NCI-H526 treated with DMSO at 0.1 percent for 48 hours (cell line): ENCODE measurements around the gene ZSCAN25.
"Not testable (repeated sequence)": the region's sequence is repeated elsewhere in the genome, so short reads cannot be mapped to it uniquely, and the experiment has no call there.

Experiments used
- DNase-seq: peaks from one replicate; lab custom pipeline; 2025; lab: John Stamatoyannopoulos, UW

ZSCAN25 gene

DNA sequence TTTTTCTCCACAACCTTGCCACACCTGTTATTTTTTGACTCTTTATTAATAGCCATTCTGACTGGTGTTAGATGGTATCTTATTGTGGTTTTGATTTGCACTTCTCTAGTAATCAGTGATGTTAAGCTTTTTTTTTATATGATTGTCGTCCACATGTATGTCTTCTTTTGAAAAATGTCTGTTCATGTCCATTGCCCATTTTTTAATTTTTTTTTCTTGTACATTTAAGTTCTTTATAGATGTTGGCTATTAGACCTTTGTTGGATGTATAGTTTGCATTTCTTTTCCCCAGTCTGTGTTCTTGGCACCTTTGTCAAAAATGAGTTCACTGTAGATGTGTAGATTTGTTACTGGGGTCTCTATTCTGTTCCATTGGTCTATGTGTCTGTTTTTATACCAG lies 28.8 kb downstream of the ZSCAN25 start:
- no peak for DNase-seq

DNA sequence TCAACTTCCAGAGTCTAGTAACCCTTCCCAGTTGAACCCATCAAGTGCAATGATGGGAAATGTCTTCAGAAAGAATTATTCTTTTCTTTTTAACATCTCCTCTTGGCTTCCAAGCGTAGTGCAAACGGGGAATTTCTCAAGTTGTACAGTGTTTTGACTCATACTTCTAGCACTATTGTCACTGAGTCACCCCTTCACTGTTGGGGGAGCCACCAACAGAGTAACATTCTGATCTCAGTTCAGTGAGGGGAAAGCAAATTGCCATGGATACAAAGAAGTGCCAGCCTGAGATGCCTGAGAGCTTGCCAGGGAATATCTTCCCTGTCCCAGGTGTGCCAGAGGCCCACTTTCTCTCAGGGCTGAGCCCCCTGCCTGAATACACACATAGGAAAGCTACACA lies 32.1 kb downstream of the ZSCAN25 start:
- no peak for DNase-seq

DNA sequence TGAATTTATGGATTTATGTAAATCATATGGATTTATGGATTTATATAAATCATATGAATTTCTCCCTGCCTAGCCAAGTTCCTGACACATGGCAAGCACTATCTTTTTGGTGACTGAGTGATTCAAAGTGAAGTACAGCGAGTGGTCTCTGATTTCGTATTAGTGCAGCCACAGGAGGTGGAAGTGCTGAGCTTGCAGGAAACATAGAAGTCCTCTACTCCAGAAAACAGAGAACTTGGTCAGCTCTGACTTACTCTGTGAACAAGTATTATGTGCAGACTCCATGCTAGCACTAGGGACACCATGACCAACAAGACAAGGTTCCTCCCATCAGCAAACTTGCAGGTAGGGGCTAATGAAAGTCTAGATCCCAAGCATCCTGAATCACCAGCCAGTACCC lies 34.5 kb downstream of the ZSCAN25 start:
- no peak for DNase-seq

DNA sequence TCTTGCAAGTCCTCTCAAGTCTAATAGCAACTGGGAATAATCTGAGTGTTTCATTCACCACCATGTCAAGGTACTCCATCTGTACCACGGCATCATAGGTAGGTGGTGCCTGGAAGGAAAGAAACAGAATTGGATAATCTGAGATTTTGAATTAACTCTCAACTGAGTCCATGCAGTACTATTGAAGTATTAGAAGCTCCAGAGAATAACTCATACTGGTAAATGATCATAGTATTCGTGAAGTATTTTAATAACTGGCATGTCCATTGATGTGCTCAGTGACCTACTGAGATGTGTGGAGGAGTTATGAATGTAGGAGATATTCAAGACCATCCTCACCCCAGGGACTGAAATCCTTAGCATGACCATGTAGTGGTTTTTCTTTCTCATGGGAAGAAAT lies 35.9 kb downstream of the ZSCAN25 start:
- DNase-seq: no peak

DNA sequence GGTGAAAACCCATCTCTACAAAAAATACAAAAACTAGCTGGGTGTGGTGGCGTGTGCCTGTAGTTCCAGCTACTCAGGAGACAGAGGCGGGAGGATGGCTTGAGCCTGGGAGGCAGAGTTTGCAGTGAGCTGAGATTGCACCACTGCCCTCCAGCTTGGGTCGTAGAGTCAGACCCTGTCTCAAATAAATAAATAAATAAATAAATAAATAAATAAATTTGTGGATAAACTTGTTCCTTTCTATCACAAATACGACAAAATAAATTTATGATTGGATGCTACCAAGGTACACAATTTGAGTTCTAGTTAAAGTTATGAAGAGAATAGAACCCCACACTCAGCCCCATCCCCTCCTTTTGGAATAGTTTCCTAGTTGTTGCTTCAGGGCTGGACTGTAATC lies 36.5 kb downstream of the ZSCAN25 start:
- DNase-seq: not testable (repeated sequence)

DNA sequence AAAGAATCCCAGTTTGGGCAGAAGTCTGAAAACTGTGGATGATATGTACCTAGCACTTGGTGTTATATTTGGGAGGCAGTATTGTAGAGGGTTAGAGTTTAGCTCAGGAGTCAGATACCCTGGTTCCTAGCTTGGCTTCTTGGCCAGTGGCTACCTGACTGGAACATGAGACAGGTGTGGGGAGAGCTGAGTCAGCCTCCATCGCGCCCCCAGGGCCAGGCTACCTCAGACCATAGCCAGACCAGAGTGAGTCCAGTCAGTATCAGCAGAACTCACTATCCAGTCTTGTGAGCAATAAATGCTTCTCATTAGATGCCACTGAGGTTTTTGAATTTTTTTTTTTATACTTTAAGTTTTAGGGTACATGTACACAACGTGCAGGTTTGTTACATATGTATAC lies 37.0 kb downstream of the ZSCAN25 start:
- DNase-seq: no peak

DNA sequence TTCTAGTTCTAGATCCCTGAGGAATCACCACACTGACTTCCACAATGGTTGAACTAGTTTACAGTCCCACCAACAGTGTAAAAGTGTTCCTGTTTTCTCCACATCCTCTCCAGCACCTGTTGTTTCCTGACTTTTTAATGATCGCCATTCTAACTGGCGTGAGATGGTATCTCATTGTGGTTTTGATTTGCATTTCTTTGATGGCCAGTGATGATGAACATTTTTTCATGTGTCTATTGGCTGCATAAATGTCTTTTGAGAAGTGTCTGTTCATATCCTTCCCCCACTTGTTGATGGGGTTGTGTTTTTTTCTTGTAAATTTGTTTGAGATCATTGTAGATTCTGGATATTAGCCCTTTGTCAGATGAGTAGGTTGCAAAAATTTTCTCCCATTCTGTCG lies 37.9 kb downstream of the ZSCAN25 start:
- not testable (repeated sequence) for DNase-seq

DNA sequence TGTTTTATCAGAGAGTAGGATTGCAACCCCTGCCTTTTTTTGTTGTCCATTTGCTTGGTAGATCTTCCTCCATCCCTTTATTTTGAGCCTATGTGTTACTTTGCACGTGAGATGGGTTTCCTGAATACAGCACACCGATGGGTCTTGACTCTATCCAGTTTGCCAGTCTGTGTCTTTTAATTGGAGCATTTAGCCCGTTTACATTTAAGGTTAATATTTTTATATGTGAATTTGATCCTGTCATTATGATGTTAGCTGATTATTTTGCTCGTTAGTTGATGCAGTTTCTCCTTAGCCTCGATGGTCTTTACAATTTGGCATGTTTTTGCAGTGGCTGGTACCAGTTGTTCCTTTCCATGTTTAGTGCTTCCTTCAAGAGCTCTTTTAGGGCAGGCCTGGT lies 41.1 kb downstream of the ZSCAN25 start:
- DNase-seq: not testable (repeated sequence)

DNA sequence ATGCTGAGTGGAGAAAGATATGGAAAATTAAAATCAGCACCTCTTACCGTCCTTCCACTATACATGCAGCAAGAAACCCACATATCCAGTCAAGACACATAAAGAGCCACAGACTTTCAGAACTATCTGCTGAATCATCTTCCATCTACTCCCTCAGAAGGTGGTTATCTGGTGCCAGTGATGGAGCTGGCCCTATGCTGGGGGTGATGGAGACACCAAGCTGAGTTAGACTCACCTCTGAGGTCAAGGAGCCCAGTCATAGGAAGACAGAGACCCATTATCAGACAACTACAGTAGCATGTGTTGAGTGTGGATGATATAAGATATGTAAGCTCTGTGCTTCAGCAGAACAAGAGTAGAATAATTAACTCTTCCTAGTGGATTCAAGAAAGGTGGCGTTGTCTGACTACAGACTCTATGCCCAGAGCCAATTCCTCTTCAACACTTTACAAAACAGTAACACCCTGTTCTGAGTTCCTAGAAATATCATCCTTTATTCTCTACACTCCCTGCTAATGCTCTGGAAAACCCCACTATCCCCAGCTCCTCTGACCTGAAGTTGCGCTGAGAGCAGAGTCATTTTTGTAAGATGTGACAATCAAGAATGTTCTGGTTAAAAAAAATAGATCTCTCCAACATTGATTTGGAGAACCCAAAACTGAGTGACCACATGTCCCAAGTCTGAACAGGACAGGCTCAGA lies 48.7 kb downstream of the ZSCAN25 start:
- DNase-seq: no peak

DNA sequence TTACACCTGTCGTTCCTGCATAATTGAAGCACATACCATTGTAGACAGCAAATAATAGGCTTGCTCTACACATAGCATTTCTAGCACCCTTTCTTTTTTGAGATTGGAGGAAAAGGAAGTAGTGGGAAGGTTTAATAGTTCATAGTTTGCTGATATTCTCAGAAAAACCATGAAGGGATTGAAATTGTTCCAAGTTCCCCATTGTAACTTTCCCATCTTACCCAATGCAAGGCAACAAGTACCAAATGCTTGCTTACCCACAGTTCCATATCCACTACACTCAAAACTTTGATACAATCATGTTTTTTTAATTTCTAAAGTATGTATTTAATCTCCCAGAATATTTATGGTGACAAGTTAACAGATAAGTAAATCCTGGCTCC lies 49.3 kb downstream of the ZSCAN25 start:
- DNase-seq: no peak

DNA sequence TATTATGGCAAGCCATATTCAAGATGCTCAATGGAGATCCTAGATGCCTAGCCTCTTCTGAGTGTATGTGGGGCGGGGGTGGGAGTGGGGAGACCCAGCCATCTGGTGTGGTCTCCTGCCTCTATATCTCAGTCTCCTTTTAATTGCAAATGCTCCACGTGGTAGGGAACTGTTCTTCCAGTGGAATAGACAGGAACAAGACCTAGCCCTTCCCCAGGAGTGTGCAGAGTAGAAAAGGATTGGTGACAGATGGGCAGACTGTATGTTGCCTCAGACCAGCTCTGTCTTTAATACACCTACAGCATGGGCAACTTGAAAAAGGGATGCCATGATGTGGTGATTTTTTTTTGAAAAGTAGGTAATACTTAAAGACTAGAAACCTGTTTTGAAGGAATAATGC lies 50.4 kb downstream of the ZSCAN25 start:
- DNase-seq: no peak

DNA sequence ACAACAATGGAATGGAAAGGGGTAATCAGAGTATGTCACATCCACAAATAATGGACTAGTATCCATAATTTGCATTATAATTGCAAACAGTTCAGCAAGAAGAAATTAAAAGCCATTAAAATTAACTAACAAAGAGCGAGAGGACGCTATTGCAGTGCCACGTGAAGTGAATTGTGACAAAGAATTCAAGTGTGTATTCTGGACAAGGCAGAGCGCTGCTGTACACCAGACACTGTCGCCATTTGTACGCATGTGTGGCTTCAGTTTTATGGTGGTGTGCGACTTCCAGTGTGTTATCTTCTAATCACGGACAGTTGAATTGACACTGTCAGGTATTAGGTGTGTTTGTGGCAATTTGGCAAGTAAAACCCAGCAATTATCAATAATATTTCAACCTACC lies 51.8 kb downstream of the ZSCAN25 start:
- no peak for DNase-seq

DNA sequence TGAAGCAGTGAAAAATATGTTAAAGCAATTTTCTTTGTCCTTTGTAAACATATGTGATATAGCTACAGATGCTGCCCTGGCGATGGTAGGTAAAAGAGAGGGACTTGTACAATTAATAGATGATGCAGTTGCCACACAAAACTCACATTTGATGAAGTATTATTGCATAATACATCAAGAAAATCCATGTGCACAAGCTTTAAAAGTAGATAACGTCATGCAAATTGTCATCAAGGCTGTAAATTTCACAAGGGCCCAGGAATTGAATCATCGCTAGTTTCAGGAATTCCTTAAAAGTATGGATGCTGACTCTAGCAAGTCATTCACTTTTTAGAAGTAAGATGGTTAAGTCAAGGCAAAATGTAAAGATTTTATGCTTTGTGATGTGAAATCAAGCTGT lies 53.0 kb downstream of the ZSCAN25 start:
- DNase-seq: no peak

DNA sequence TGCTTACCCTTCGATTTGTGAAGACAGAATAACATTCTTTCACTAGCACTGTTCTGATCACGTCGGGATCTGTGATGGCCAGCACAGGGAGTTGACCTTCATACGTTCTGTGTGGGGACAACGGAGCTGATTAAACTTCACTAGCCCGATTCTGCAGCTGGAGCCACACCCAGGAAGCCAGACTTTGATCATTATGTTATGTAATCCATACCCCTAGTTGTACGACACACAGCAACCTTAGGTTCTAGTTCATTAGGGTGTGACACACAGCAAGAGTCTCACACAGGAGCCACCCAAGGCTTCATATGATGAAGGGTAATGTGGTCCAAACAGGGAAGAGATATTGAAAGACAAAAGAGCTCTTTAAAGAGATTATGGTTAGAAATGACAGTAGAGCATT lies 55.8 kb downstream of the ZSCAN25 start:
- no peak for DNase-seq

DNA sequence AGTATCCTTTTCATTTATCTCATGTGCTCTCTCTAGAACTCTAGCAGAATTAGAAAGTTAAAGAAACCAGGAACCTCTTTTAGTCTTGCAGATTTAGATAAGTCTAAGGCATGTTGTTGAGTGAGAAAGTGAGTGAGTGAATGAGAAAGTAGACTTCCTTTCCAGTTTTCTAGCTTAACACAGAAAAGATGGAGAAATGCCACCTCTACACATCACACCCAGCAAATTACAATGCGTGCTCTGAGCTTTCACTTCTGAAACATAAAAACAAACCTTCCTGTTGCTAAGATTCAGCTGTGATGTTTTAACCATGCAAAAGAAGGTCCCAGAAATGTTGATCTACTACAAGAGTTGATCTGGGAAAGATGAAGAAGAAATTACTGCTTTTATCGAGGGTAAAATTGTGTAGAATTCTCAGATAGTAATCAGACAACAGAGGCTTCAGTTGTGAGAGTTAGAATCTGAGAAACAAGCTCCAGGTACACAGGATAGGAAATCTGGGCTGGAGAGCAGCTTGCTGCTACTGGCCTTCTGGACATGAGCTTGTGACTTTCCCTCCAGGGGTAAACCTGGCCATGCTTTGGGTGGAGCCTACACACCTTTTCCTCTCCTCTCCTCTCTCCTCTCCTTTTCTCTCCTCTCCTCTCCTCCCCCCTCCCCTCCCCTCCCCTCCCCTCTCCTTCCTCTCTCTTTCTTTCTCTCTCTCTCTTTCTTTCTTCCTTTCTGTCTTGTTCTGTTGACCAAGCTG lies 58.4 kb downstream of the ZSCAN25 start:
- DNase-seq: no peak

DNA sequence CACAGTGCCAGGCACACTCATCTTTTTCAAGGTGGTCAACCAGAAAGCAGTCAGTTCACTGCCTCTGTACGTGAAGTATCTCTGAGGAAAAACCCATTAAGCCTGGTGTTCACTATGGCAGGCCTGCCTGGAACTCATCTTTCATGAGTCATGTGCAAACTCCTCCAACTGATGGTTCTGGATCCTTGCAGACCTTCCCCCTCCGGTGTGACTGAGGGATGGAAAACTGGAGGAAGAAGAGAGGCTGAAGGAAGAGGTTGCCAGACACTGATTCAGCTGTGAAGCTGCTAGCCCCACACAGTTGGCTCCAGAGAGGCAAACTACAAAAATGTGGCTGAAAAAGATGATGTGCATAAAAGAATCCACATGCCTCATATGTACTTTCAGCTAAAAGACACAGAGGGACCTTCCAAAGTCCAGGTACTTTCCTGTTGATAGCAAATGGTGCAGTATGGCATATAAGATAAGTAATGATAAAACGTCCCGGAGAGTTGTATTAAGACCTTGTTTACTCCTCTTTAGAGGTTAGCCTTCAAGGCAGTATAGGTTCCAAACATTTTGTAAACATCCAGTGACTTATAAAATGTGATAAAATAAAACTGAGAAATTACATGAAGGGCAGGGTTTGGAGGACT lies 60.4 kb downstream of the ZSCAN25 start:
- DNase-seq: no peak

DNA sequence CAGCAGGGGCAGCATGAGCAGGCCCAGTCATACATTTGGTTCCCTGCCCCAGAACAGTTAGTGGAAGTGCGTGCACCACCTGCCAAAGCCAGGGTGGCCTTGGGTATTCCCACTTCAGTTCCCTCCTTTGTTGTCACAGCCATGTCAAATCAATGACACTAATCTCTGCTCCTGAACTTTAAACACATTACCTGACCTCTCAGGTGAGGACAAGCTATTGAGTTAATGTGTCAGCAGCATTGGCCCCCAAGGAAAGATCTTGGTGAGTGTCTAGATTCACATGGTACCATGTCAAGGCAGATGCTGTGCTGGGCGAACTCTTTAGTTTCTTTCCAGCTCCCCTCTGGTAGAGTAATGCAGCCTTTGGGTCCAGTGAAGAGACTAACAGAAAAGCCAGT lies 60.9 kb downstream of the ZSCAN25 start:
- DNase-seq: no peak

DNA sequence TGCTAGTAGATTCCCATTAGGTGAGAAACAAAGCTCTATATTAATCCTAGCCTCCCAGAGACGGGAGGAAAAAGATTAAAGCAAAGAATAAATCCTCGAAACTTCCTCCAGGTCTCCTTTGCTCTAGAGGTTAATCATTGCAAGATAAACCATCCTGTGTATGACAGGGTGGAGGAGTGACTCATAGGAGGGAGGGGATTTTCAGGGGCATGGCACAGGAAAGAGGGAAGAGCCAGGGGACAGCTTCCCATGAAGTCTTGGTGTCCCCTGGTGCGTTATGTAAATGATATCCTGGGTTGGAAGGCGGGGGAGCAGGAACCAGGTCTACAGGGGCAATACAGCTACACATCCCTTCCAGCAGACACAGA lies 62.3 kb downstream of the ZSCAN25 start:
- DNase-seq: no peak

DNA sequence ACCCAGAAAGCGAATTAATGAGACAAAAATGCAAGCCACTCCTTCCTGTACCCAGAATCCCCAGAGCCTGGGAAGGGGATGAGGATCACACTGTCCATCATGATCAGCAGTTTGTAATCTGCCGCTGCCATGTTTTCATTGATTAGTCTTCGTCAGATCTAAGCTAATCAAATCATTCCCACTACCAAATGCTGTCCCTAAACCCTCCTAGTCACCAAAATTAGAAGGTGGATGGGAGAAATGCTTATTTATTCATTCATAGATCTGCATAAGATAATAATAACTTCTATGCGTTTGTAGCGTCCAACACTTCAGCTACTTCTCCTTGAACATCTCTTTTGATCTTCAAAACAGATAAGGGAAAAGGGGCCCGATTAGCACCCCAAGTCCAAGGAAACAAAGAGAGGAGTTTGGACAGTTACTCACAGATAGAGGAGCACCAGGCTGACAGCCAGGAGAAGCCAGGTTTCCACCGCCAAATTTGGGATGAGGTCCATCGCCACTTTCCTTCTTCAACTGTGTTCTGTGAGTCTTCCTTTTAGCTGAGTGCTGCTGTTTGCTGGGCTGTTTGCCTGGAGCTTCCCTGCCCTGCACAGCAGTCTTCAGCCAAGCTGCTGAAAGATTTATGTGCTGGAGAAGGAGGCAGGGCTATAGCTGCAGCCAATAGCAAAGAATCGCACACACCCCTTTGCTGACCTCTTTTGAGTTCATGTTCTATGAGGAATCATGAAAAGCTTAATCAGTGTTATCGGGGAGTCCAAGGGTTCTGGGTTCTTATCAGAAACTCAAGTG lies 62.9 kb downstream of the ZSCAN25 start, which contains the start of gene CYP3A5:
Gene CYP3A5 (minus strand): TSS at position 597 of the 792 bp plus-strand sequence. CDS start 100 bp downstream, at position 497.
- DNase-seq: no peak
